22Rv1 (cell line): ENCODE results near the gene BTN3A1.

Source experiments
- ZFX ChIP-seq: fragments of 450-650 bp; IDR thresholded peaks from 2 replicates; pipeline ENCODE4 v1.6.1; 2017; ENCODE audit warnings: antibody characterized with exemption, borderline replicate concordance
- TF ChIP-seq, protein P1 (sequence below): fragments of 450-650 bp; IDR thresholded peaks from 2 replicates; pipeline ENCODE4 v1.5.1; 2017; ENCODE audit warnings: mild to moderate bottlenecking

DNA sequence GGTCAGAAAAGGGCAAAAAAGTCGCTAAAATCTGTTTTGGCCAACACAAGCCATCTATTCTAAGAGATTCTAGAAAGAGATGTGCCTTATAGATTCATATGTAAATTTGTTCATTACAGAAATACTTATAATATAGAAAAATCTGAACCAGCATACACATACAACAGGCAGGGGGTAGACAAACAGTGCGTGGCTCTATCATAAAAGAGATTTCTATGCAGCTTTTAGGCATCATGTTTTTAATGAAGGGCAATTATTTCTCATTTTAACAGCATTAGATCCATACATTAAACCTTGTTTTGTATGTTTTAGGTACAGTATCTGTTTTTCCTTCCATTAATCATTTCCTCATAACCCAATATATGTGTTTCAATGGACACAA, 38.9 kb downstream of the BTN3A1 start:
- TF ChIP-seq, protein P1, sequence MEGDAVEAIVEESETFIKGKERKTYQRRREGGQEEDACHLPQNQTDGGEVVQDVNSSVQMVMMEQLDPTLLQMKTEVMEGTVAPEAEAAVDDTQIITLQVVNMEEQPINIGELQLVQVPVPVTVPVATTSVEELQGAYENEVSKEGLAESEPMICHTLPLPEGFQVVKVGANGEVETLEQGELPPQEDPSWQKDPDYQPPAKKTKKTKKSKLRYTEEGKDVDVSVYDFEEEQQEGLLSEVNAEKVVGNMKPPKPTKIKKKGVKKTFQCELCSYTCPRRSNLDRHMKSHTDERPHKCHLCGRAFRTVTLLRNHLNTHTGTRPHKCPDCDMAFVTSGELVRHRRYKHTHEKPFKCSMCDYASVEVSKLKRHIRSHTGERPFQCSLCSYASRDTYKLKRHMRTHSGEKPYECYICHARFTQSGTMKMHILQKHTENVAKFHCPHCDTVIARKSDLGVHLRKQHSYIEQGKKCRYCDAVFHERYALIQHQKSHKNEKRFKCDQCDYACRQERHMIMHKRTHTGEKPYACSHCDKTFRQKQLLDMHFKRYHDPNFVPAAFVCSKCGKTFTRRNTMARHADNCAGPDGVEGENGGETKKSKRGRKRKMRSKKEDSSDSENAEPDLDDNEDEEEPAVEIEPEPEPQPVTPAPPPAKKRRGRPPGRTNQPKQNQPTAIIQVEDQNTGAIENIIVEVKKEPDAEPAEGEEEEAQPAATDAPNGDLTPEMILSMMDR: no peak
- TF ChIP-seq ZFX: no peak
